CD8-positive, alpha-beta memory T cell (primary cell): ENCODE data around the gene DIP2B. TPM values are rescaled to one million over a fixed set of nuclear protein-coding genes. Genes with fewer than 3 reads are reported as not detected.

Source experiments
- CTCF ChIA-PET: fragments of 350-600 bp; sonication (Branson Sonifier 250); formaldehyde crosslinking; loops from one replicate; lab custom pipeline; 2021; ENCODE audit warnings: antibody characterized with exemption; lab: Charles Lee
- POLR2A ChIA-PET: fragments of 350-600 bp; sonication (Branson Sonifier 250); formaldehyde crosslinking; loops from one replicate; lab custom pipeline; 2021; ENCODE audit warnings: antibody characterized with exemption; lab: Charles Lee
- DNase-seq, 5 donors: peaks; one replicate each; pipeline versions ENCODE4 v3.0.0 to v3.0.0-alpha.2; 2020 to 2022; ENCODE audit warnings: mixed read lengths in 1 of 5
- H3K27ac ChIP-seq: one replicate; pipeline ENCODE4 v1.7.0; 2013; ENCODE audit warnings: low read depth, mild to moderate bottlenecking, low read length, moderate library complexity
- H3K27me3 ChIP-seq: 2 replicates; pipeline ENCODE4 v1.7.0; 2013; ENCODE audit warnings: low read length, mild to moderate bottlenecking; ENCODE audit not compliant: insufficient read depth, poor library complexity, severe bottlenecking
- H3K36me3 ChIP-seq: 2 replicates; pipeline ENCODE4 v1.7.0; 2013; ENCODE audit warnings: mild to moderate bottlenecking, low read length, moderate library complexity; ENCODE audit not compliant: insufficient read depth
- H3K4me1 ChIP-seq: 2 replicates; pipeline ENCODE4 v1.7.0; 2013; ENCODE audit warnings: mild to moderate bottlenecking, low read length, moderate library complexity; ENCODE audit not compliant: insufficient read depth
- H3K4me3 ChIP-seq: 2 replicates; pipeline ENCODE4 v1.7.0; 2013; ENCODE audit warnings: mild to moderate bottlenecking, low read length
- H3K9me3 ChIP-seq: 2 replicates; pipeline ENCODE4 v1.7.0; 2013; ENCODE audit warnings: mild to moderate bottlenecking, low read length
- H3K27ac Mint-ChIP-seq, 8 donors: one replicate each; pipeline ENCODE4 v1.8.0; 2020 to 2021; ENCODE audit warnings: mixed read lengths in 8 of 8, mild to moderate bottlenecking in 6 of 8, inconsistent platforms in 3 of 8, moderate library complexity in 3 of 8
- H3K27me3 Mint-ChIP-seq, 2 donors: one replicate each; pipeline ENCODE4 v1.8.0; 2020 to 2021; ENCODE audit warnings: mixed read lengths in 2 of 2, mild to moderate bottlenecking in 1 of 2, moderate library complexity in 1 of 2
- H3K36me3 Mint-ChIP-seq, 3 donors: one replicate each; pipeline ENCODE4 v1.8.0; 2020 to 2021; ENCODE audit warnings: mixed read lengths in 3 of 3, inconsistent platforms in 1 of 3, mild to moderate bottlenecking in 1 of 3
- H3K4me1 Mint-ChIP-seq, 3 donors: one replicate each; pipeline ENCODE4 v1.8.0; 2020 to 2021; ENCODE audit warnings: mixed read lengths in 3 of 3, inconsistent platforms in 1 of 3, mild to moderate bottlenecking in 1 of 3
- H3K4me3 Mint-ChIP-seq, 7 donors: one replicate each; pipeline ENCODE4 v1.8.0; 2020 to 2021; ENCODE audit warnings: mixed read lengths in 7 of 7, mild to moderate bottlenecking in 6 of 7, moderate library complexity in 4 of 7, inconsistent platforms in 2 of 7
- H3K9me3 Mint-ChIP-seq, 5 donors: one replicate each; pipeline ENCODE4 v1.8.0; 2020 to 2022; ENCODE audit warnings: mixed read lengths in 5 of 5, mild to moderate bottlenecking in 3 of 5, moderate library complexity in 2 of 5, inconsistent platforms in 1 of 5
- polyA plus RNA-seq: library from polyadenylated mRNA; unstranded; fragments of 300-500 nt; fragmentation: Illumina TruSeq; gene quantifications from one replicate; pipeline ENCODE4 v1.2.3, GENCODE V29; 2021
- total RNA-seq, 2 experiments: library from RNA; stranded (reverse); gene quantifications; one replicate each; pipeline ENCODE4 v1.2.3, GENCODE V29; 2021

DIP2B gene
- total and polyA plus RNA-seq, 3 experiments from 2014 or later, result 7.9 to 21.0 (median 20.4) TPM

DNA sequence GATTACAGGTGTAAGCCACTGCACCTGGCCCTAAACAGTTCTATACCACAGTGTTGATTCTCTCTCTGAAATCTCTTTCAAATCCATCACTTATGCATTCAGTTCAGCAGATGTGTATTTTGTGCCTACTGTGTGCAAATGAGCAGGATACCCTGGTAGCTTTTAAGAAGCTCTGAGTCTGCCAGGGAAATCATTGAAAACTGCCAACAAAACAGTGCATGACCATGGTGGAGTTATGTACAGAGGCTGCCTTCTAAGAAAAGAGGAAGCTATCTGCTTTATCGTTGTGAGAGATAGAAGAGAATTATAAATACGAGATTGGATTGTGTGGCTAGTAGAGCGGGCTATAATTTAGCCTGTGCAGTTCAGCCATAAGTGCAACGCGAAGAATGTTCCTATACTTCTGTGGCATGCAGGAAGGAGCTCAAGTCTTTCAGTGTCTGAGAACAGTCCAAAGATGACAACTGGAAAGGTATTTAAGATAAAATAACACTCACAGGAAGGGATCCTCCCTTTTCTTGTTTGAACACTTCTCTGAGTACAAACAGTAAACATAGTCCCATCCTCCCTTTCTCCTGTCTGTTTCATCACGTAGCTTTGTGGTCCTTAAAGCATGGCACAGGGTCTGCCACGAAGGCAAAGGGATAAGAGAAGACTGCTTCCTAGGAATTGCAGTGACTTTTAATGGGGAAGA lies 4.3 kb downstream of the DIP2B start:
- Histone ChIP-seq H3K4me1 (peaks cover 72% of the 10 kb centered on the region), H3K36me3 (no peaks in the 10 kb centered on the region), H3K9me3 (no peaks in the 10 kb centered on the region), H3K27me3 (no peaks in the 10 kb centered on the region), H3K27ac (no peak overlapping the region), H3K4me3 (peak overlapping the region; percentile 20)
- ChIA-PET POLR2A (no interaction called here), CTCF (interaction anchor here (1.3 to 1.8 kb wide), 4 partner anchors 11 to 129 kb away, joined by 3 to 6 read pairs (median 4); no protein-coding TSS in a partner anchor)
- Mint-ChIP-seq H3K9me3 (no peaks in the 10 kb centered on the region), H3K4me3 (peak overlapping the region in 3 of 7 donors; percentile 24 to 94 (median 40)), H3K27ac (peak overlapping the region in 6 of 8 donors; percentile 11 to 75 (median 50)), H3K4me1 (peaks cover 45 to 73% (median 66%) of the 10 kb centered on the region in 3 donors), H3K36me3 (peaks cover 0 to 5% (median 5%) of the 10 kb centered on the region in 3 donors), H3K27me3 (peaks cover 0 to 1% of the 10 kb centered on the region in 2 donors)
- DNase-seq, result no peak

DNA sequence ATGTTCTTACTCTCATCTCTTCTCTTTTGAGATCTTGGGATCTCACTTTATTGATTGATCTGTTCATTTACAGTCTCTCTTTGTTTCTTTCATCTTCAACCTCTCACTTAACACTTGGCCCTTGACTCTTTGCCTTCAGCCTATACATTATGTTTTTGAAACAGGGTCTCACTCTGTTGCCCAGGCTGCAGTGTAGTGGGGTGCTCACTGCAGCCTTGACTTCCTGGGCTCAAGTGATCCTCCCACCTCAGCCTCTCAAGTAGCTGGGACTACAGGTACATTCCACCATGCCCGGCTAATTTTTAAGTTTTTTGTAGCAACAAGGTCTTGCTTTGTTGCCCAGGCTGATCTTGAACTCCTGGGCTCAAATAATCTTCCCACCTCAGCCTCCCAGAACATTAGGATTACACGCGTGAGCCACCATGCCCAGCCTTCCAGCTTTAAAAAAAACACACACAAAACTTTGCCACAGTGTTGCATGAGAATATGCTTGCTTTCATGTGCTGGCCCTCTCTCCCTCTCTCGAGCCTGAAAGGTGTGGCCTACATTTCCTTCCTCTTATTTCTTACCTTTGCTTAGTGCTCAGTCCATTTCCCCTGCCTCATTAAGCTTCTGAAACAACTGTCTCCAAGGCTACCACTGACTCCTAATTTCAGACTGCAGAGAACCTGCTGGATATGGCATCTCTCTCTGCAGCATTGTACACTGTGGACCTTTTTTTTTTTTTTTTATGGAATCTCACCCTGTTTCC lies 9.9 kb downstream of the DIP2B start:
- Mint-ChIP-seq H3K36me3 (peaks cover 0 to 3% (median 0%) of the 10 kb centered on the region in 3 donors), H3K4me3 (peak overlapping the region in 6 of 7 donors; percentile 29 to 73 (median 50)), H3K27ac (peak overlapping the region in 7 of 8 donors; percentile 37 to 88 (median 75)), H3K27me3 (no peaks in the 10 kb centered on the region), H3K4me1 (peaks cover 32 to 60% (median 53%) of the 10 kb centered on the region in 3 donors), H3K9me3 (no peaks in the 10 kb centered on the region)
- H3K36me3 ChIP-seq, result no peaks in the 10 kb centered on the region
- DNase-seq, result no peak
- no peak overlapping the region for H3K27ac ChIP-seq
- POLR2A ChIA-PET, result interaction anchor here (0.7 kb wide), 1 partner anchor 91 kb away, joined by 9 read pairs; no protein-coding TSS in a partner anchor
- peaks cover 78% of the 10 kb centered on the region for H3K4me1 ChIP-seq
- H3K4me3 ChIP-seq, result peak overlapping the region; percentile 42
- H3K27me3 ChIP-seq, result no peaks in the 10 kb centered on the region
- no peaks in the 10 kb centered on the region for H3K9me3 ChIP-seq
- CTCF ChIA-PET, result interaction anchor here (0.7 to 3.3 kb wide), 2 partner anchors 10 to 162 kb away, joined by 3 to 18 read pairs; partner anchors contain the start of gene DIP2B

DNA sequence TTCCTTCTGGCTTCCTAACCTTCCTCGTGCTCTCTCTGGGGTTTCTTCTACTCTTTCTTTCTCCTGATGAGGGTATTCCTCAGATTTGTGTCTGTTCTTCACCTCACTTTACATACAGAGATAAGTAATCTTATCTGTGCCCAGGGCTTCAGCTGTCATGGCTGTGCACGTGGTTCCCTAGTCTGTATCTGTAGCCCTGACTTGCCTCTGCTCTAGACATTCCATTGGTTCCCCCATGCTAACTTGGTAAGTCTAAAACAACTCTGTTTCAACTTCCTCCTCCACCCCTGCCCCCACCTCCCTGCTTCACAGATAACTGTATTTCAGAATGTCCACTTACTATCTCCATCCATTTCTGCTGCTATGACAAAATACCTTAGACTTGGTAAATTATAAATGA lies 10.8 kb downstream of the DIP2B start:
- Mint-ChIP-seq H3K27ac (peak overlapping the region; percentile 0 to 79 (median 16)), H3K27me3 (no peaks in the 10 kb centered on the region), H3K36me3 (peaks cover 0 to 3% (median 0%) of the 10 kb centered on the region in 3 donors), H3K4me3 (peak overlapping the region in 2 of 7 donors; percentile 24 to 29), H3K4me1 (peaks cover 36 to 59% (median 58%) of the 10 kb centered on the region in 3 donors), H3K9me3 (no peaks in the 10 kb centered on the region)
- Histone ChIP-seq H3K4me1 (peaks cover 78% of the 10 kb centered on the region), H3K9me3 (no peaks in the 10 kb centered on the region), H3K4me3 (no peak overlapping the region), H3K27ac (no peak overlapping the region), H3K27me3 (no peaks in the 10 kb centered on the region), H3K36me3 (no peaks in the 10 kb centered on the region)
- POLR2A ChIA-PET, result no interaction called here
- CTCF ChIA-PET, result interaction anchor here (0.7 to 3.3 kb wide), 2 partner anchors 11 to 161 kb away, joined by 3 to 18 read pairs; partner anchors contain the start of gene DIP2B
- no peak for DNase-seq

DNA sequence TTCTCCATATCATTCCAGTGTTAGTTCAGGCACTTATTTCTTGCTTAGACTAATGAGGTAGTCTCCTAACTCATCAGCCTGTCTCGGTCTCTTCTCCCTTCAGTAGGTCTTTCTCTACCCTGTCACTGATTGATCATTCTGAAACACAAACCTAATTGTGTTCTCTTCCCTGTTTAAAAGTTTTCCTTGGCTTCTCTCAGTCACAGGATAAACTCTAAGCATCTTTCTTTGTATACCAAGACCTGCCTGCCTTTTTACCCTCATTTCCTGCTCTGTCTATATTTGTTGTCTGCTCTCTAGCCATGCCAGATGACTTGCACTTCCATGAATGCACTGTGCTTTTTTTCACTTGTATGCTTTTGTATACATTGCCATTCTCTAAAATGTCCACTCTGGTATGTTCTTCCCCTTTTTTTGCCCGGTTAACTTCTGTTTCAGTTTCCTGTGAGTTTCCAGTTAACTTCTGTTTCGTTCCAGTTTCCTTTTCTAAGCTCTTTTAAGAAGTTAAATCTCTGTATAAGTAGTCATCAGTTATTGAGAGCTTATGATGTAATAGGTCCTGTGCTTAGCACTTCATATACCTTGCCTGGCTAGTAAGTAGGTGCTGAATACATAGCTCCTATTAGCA lies 12.8 kb downstream of the DIP2B start:
- no peaks in the 10 kb centered on the region for H3K9me3 ChIP-seq
- H3K27me3 Mint-ChIP-seq, result no peaks in the 10 kb centered on the region
- H3K27me3 ChIP-seq, result no peaks in the 10 kb centered on the region
- POLR2A ChIA-PET, result no interaction called here
- no peaks in the 10 kb centered on the region for H3K9me3 Mint-ChIP-seq
- H3K4me3 ChIP-seq, result no peak overlapping the region
- peaks cover 39 to 63% (median 59%) of the 10 kb centered on the region in 3 donors for H3K4me1 Mint-ChIP-seq
- DNase-seq, result peak in 1 of 5 donors; percentile 22
- peaks cover 0 to 5% (median under 1%) of the 10 kb centered on the region in 3 donors for H3K36me3 Mint-ChIP-seq
- no peak overlapping the region for H3K27ac ChIP-seq
- H3K36me3 ChIP-seq, result no peaks in the 10 kb centered on the region
- CTCF ChIA-PET, result interaction anchor here (1.7 kb wide), 1 partner anchor 13 kb away, joined by 5 read pairs; the partner anchor contains the start of gene DIP2B
- peaks cover 87% of the 10 kb centered on the region for H3K4me1 ChIP-seq
- no peak overlapping the region for H3K27ac Mint-ChIP-seq
- no peak overlapping the region for H3K4me3 Mint-ChIP-seq

- Mint-ChIP-seq H3K27me3 (no peaks in the 10 kb centered on the region), H3K4me1 (peaks cover 41 to 59% (median 55%) of the 10 kb centered on the region in 3 donors), H3K9me3 (no peaks in the 10 kb centered on the region), H3K36me3 (peaks cover 0 to 7% (median 2%) of the 10 kb centered on the region in 3 donors), H3K27ac (no peak overlapping the region), H3K4me3 (no peak overlapping the region)
- Histone ChIP-seq H3K4me3 (no peak overlapping the region), H3K9me3 (no peaks in the 10 kb centered on the region), H3K27me3 (no peaks in the 10 kb centered on the region), H3K4me1 (peaks cover 81% of the 10 kb centered on the region), H3K27ac (no peak overlapping the region), H3K36me3 (no peaks in the 10 kb centered on the region)
- DNase-seq, result no peak
- POLR2A ChIA-PET, result no interaction called here
- CTCF ChIA-PET, result interaction anchor here (1.7 kb wide), 1 partner anchor 13 kb away, joined by 5 read pairs; the partner anchor contains the start of gene DIP2B
These were observed 13.3 kb downstream of the DIP2B start for GRCh38 chr12:50518090-50518489.

DNA sequence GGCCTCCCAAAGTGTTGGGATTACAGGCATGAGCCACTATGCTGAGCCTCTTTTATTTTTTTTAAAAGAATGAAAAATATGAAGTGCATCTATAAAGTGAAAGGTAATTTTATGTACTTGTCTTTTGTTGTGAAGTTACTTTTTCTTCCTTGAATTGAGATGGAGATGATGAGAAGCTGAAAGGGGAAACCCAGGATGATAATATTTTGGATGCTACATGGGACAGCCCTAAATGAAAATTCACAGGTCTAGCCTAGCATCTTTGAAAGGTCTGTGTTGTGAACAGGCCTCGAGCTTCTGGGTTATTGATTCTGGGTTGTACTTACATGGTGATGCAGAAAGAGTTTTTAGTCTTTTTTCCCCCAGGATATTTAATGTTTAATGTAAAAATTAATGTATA lies 14.6 kb downstream of the DIP2B start:
- Mint-ChIP-seq H3K9me3 (no peaks in the 10 kb centered on the region), H3K27ac (peak overlapping the region in 6 of 8 donors; percentile 3 to 55 (median 46))
- POLR2A ChIA-PET, result no interaction called here

GRCh38 chr12:50520416-50521207 lies 15.8 kb downstream of the DIP2B start:
- Histone ChIP-seq H3K27ac (no peak overlapping the region), H3K9me3 (no peaks in the 10 kb centered on the region), H3K27me3 (no peaks in the 10 kb centered on the region), H3K36me3 (no peaks in the 10 kb centered on the region), H3K4me3 (no peak overlapping the region), H3K4me1 (peaks cover 63% of the 10 kb centered on the region)
- Mint-ChIP-seq H3K27me3 (no peaks in the 10 kb centered on the region), H3K27ac (peak overlapping the region in 7 of 8 donors; percentile 2 to 90 (median 64)), H3K9me3 (no peaks in the 10 kb centered on the region), H3K4me1 (peaks cover 32 to 36% (median 35%) of the 10 kb centered on the region in 3 donors), H3K36me3 (peaks cover 0 to 9% (median 8%) of the 10 kb centered on the region in 3 donors), H3K4me3 (peak overlapping the region in 1 of 7 donors; percentile 40)
- peak in 1 of 5 donors; percentile 18 for DNase-seq
- ChIA-PET CTCF (interaction anchor here (1.1 to 1.8 kb wide), 4 partner anchors 11 to 20 kb away, joined by 3 to 5 read pairs (median 4); partner anchors contain the start of gene DIP2B), POLR2A (interaction anchor here (0.7 kb wide), 1 partner anchor 16 kb away, joined by 8 read pairs; the partner anchor contains the start of gene DIP2B)

More for the DNA sequence above, 14.6 kb downstream of the DIP2B start:
- Mint-ChIP-seq H3K27me3 (no peaks in the 10 kb centered on the region), H3K4me3 (no peak overlapping the region), H3K4me1 (peaks cover 42 to 46% (median 46%) of the 10 kb centered on the region in 3 donors), H3K36me3 (peaks cover 0 to 10% (median 7%) of the 10 kb centered on the region in 3 donors)
- Histone ChIP-seq H3K4me3 (no peak overlapping the region), H3K36me3 (no peaks in the 10 kb centered on the region), H3K9me3 (no peaks in the 10 kb centered on the region), H3K27ac (no peak overlapping the region), H3K27me3 (no peaks in the 10 kb centered on the region), H3K4me1 (peaks cover 74% of the 10 kb centered on the region)
- no peak for DNase-seq
- CTCF ChIA-PET, result interaction anchor here (1.7 kb wide), 1 partner anchor 10 kb away, joined by 4 read pairs; no protein-coding TSS in a partner anchor
